Upper lobe of right lung (tissue), 1 donor: Measurements from ENCODE around the gene MARVELD2. TPM values are rescaled to one million over a fixed set of nuclear protein-coding genes. Genes with fewer than 3 reads are reported as not detected.

Experiments
- ATAC-seq: fragments of 200-7000 bp; cut with Tn5 transposase; one replicate; pipeline ENCODE4 v1.9.1; 2020; ENCODE audit warnings: mild to moderate bottlenecking, moderate library complexity
- DNase-seq: peaks from one replicate; pipeline ENCODE4 v3.0.0-alpha.2; 2020
- H3K27ac ChIP-seq: fragments of 200-600 bp; one replicate; pipeline ENCODE4 v1.8.0; 2022
- H3K27me3 ChIP-seq: fragments of 200-600 bp; one replicate; pipeline ENCODE4 v1.8.0; 2022; ENCODE audit warnings: mild to moderate bottlenecking
- H3K36me3 ChIP-seq: fragments of 200-600 bp; one replicate; pipeline ENCODE4 v1.8.0; 2022
- H3K4me1 ChIP-seq: fragments of 200-600 bp; one replicate; pipeline ENCODE4 v1.8.0; 2022
- H3K4me3 ChIP-seq: fragments of 200-600 bp; one replicate; pipeline ENCODE4 v1.8.0; 2022; ENCODE audit warnings: mild to moderate bottlenecking
- H3K9me3 ChIP-seq: fragments of 200-600 bp; one replicate; pipeline ENCODE4 v1.8.0; 2022
- CTCF ChIP-seq: fragments of 200-600 bp; IDR thresholded peaks from one replicate; pipeline ENCODE4 v1.8.0; 2022; ENCODE audit warnings: antibody characterized with exemption
- intact Hi-C: fragments of 100-400 bp; cut with DNase I; formaldehyde crosslinking; loops from one replicate; pipeline ENCODE4 v1.11.0; 2022
- total RNA-seq: library from RNA; stranded (reverse); fragmentation: NEBNext Ultra II Directional; extraction: Animal tissue kit (Norgen Biotek cat#: 25700); gene quantifications from one replicate; pipeline ENCODE4 v1.2.1, GENCODE V29; 2021
- donor health status: DM: no; HTN: yes; CAD: no; lungs with severe emphysema.

Gene MARVELD2
- total RNA-seq, 1 donor from 2014 or later, result 32.4 TPM

DNA sequence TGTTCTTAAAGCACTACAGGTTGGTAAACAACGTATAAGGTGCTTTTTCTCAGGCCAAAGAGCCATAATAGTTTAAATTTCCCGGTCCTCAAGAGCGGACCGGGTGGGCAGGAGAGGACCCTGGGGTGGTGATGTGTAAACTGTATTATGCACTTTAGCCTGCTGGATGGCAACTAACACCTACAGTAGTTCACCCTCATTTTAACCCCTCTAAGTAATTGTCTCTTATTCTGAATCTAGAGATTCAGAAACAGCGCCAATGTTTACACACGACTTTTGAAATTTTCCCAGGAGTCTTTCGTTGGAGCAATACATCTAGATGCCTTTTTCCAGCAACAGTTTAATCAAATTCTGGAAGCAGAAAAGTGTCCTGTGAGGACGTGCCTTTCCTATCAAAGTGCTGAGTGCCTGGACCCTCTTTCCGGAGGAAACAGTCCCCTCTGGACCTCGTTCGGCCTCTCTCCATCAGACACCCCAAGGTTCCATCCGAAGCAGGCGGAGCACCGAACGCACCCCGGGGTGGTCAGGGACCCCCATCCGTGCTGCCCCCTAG lies 77.0 kb downstream of the MARVELD2 start:
- no peaks in the 10 kb centered on the region for H3K9me3 ChIP-seq
- ATAC-seq, result no peak
- H3K27ac ChIP-seq, result peak overlapping the region; percentile 90
- no peak for TF ChIP-seq CTCF
- H3K4me1 ChIP-seq, result no peaks in the 10 kb centered on the region
- intact Hi-C loops, result no loop called here
- peaks cover 12% of the 10 kb centered on the region for H3K27me3 ChIP-seq
- H3K4me3 ChIP-seq, result peak overlapping the region; percentile 78
- DNase-seq, result no peak
- no peaks in the 10 kb centered on the region for H3K36me3 ChIP-seq

GRCh38 chr5:69492391-69492922 lies 77.5 kb downstream of the MARVELD2 start, which contains the start of gene OCLN:
Gene OCLN, plus strand, starts transcription at chr5:69492790. Its CDS starts 11,455 bp downstream, at chr5:69504245.
- peak; percentile 94 for ATAC-seq
- H3K9me3 ChIP-seq, result no peaks in the 10 kb centered on the region
- no peaks in the 10 kb centered on the region for H3K36me3 ChIP-seq
- DNase-seq, result peak; percentile 92
- peak within 1 kb of the TSS; percentile 90 for H3K27ac ChIP-seq
- H3K4me3 ChIP-seq, result peak within 1 kb of the TSS; percentile 78
- no peak for TF ChIP-seq CTCF
- intact Hi-C loops, result no loop called here
- peaks cover 12% of the 10 kb centered on the region for H3K27me3 ChIP-seq
- no peaks in the 10 kb centered on the region for H3K4me1 ChIP-seq

GRCh38 chr5:69492923-69493395 lies 78.0 kb downstream of the MARVELD2 start:
- Histone ChIP-seq H3K27me3 (peaks cover 12% of the 10 kb centered on the region), H3K4me3 (peak overlapping the region; percentile 78), H3K4me1 (no peaks in the 10 kb centered on the region), H3K27ac (peak overlapping the region; percentile 90), H3K36me3 (no peaks in the 10 kb centered on the region), H3K9me3 (no peaks in the 10 kb centered on the region)
- ATAC-seq (peak; percentile 51), DNase-seq (no peak)
- TF ChIP-seq CTCF, result no peak
- intact Hi-C loops, result no loop called here

DNA sequence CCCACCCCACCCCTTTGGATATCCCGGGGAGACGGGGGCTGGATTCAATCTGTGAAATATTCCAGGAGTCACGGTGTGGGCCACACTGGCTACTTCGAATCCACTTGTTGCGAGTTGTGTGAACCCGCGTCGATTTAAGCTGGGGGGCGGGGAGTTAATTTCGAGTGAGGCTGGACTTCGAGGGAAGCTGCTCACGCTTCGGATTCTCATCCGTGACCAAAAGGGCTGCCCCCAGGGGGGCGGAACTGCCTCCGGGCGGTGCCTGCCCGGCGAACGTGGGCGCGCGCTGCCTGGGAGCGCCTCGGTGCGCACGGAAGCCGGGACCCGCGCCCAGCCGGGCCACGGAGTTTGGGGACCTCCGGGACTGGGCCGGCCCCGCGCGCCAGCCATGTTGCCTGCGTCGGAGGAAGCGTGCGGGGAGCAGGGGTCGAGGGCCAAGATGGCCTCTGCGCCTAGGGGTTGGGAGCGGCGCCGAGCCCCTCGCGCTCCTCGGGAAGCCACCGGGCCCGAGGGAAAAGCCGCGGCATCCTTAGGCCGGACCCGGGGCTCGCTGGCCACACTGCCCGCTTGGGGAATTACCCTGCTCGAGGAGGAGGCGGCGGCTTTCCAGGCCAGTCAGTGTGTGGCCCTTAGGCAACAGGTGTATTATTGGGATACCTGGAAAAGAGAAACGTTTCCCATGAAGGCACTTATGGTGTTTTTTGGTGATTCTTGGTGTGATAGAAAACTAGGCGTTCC lies 78.6 kb downstream of the MARVELD2 start:
- H3K27me3 ChIP-seq, result peaks cover 12% of the 10 kb centered on the region
- intact Hi-C loops, result no loop called here
- peak overlapping the region; percentile 78 for H3K4me3 ChIP-seq
- no peaks in the 10 kb centered on the region for H3K9me3 ChIP-seq
- no peaks in the 10 kb centered on the region for H3K36me3 ChIP-seq
- ATAC-seq (peak; percentile 66), DNase-seq (peak; percentile 81)
- peak overlapping the region; percentile 90 for H3K27ac ChIP-seq
- no peak for TF ChIP-seq CTCF
- no peaks in the 10 kb centered on the region for H3K4me1 ChIP-seq

Other genes with a start within 250 kb of the MARVELD2 start
- gene CCNB1, start 248.0 kb upstream of the MARVELD2 start, total RNA-seq, result 3.6 TPM
- gene CENPH, start 225.5 kb upstream of the MARVELD2 start, total RNA-seq, result 1.6 TPM
- gene CDK7, start 180.2 kb upstream of the MARVELD2 start, total RNA-seq, result 21.9 TPM
- 11.1 TPM for gene CCDC125, start 82.3 kb upstream of the MARVELD2 start, total RNA-seq
- 31.4 TPM for gene AK6, start 45.6 kb upstream of the MARVELD2 start, total RNA-seq
- gene TAF9, start 45.6 kb upstream of the MARVELD2 start, total RNA-seq, result 31.7 TPM
- gene RAD17, start 45.3 kb upstream of the MARVELD2 start, total RNA-seq, result 19.1 TPM
- 136 TPM for gene OCLN, start 77.7 kb downstream of the MARVELD2 start, total RNA-seq
- 33.4 TPM for gene GTF2H2C, start 145.1 kb downstream of the MARVELD2 start, total RNA-seq